ENCODE measurements around the gene HDAC10.

GRCh38 chr22:50269573-50269969 lies 18.5 kb upstream of the HDAC10 start:
- no peak for TF ChIP-seq CTCF (IDR thresholded peaks at IDR 0.05)
- TF ChIP-seq SIN3A (IDR thresholded peaks at IDR 0.05; ENCODE audit: borderline replicate concordance, insufficient read depth, low read depth, low read length): no peak
- no peak for TF ChIP-seq POLR2AphosphoS5 (IDR thresholded peaks at IDR 0.05; ENCODE audit: low read depth, low read length)
